Left lung (tissue), 10 donors: ENCODE data around the gene DLGAP1. TPM values are rescaled to one million over a fixed set of nuclear protein-coding genes. Genes with fewer than 3 reads are reported as not detected.

Experiments used
- ATAC-seq: fragments of 200-7000 bp; cut with Tn5 transposase; one replicate; pipeline ENCODE4 v1.9.1; 2020; ENCODE audit warnings: moderate library complexity
- DNase-seq, 4 donors: peaks; one replicate each; pipeline ENCODE4 v3.0.0-alpha.2; 2013 to 2020
- H3K27ac ChIP-seq, 2 donors: fragments of 200-600 bp; sonication (generic) in 1 of 2; one replicate each; pipeline versions ENCODE4 v1.5.0 to v1.8.0; 2020 to 2021
- H3K27me3 ChIP-seq, 2 donors: fragments of 200-600 bp; sonication (generic) in 1 of 2; one replicate each; pipeline versions ENCODE4 v1.5.0 to v1.8.0; 2020 to 2021
- H3K36me3 ChIP-seq, 2 donors: fragments of 200-600 bp; sonication (generic) in 1 of 2; one replicate each; pipeline versions ENCODE4 v1.5.0 to v1.8.0; 2020 to 2021
- H3K4me1 ChIP-seq, 2 donors: fragments of 200-600 bp; one replicate each; pipeline ENCODE4 v1.8.0; 2021
- H3K4me3 ChIP-seq, 2 donors: fragments of 200-600 bp; sonication (generic) in 1 of 2; one replicate each; pipeline versions ENCODE4 v1.5.0 to v1.8.0; 2020 to 2021; ENCODE audit warnings: mild to moderate bottlenecking in 1 of 2
- H3K9me3 ChIP-seq, 2 donors: fragments of 200-600 bp; sonication (generic) in 1 of 2; one replicate each; pipeline versions ENCODE4 v1.5.0 to v1.8.0; 2020 to 2021
- intact Hi-C, 2 donors: fragments of 100-400 bp; cut with DNase I; formaldehyde crosslinking; loops; one replicate each; pipeline versions ENCODE4 v1.11.2 to v1.14.2; 2022
- polyA plus RNA-seq, 6 donors: library from polyadenylated mRNA; unstranded; fragments of 120-200 nt; gene quantifications; one replicate each; pipeline ENCODE4 v1.2.1, GENCODE V29; 2013; ENCODE audit not compliant: insufficient read length in 6 of 6
- total RNA-seq, 2 donors: library from RNA; stranded (reverse); fragmentation: NEBNext Ultra II Directional; extraction: Animal tissue kit (Norgen Biotek cat#: 25700); gene quantifications; one replicate each; pipeline ENCODE4 v1.2.1, GENCODE V29; 2021
- TF ChIP-seq, protein P1 (sequence below), 2 donors: fragments of 200-600 bp; sonication (generic) in 1 of 2; IDR thresholded peaks; one replicate each; pipeline versions ENCODE4 v1.5.0 to v1.8.0; 2021; ENCODE audit warnings: antibody characterized with exemption in 2 of 2
- donor health status: DM: no; HTN: yes; CAD: no.
- donor health status: DM: no; HTN: no; CAD: no.

Gene DLGAP1
- total and polyA plus RNA-seq, 8 donors = 1.6 to 4.0 (median 2.1) TPM

- intact Hi-C loops = loop anchor here in 1 of 2 donors (10.0 kb wide), 2 partner anchors 99 to 169 kb away; no protein-coding TSS in a partner anchor
- peak in 1 of 4 donors; percentile 16 for DNase-seq
Measured at GRCh38 chr18:3874125-3874524, 581.0 kb downstream of the DLGAP1 start.

GRCh38 chr18:3873698-3874097, 581.4 kb downstream of the DLGAP1 start:
- TF ChIP-seq, protein P1, sequence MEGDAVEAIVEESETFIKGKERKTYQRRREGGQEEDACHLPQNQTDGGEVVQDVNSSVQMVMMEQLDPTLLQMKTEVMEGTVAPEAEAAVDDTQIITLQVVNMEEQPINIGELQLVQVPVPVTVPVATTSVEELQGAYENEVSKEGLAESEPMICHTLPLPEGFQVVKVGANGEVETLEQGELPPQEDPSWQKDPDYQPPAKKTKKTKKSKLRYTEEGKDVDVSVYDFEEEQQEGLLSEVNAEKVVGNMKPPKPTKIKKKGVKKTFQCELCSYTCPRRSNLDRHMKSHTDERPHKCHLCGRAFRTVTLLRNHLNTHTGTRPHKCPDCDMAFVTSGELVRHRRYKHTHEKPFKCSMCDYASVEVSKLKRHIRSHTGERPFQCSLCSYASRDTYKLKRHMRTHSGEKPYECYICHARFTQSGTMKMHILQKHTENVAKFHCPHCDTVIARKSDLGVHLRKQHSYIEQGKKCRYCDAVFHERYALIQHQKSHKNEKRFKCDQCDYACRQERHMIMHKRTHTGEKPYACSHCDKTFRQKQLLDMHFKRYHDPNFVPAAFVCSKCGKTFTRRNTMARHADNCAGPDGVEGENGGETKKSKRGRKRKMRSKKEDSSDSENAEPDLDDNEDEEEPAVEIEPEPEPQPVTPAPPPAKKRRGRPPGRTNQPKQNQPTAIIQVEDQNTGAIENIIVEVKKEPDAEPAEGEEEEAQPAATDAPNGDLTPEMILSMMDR (IDR thresholded peaks at IDR 0.05) = no peak
- Histone ChIP-seq H3K27ac (no peak overlapping the region), H3K4me1 (peaks cover 0 to 35% of the 10 kb centered on the region in 2 donors), H3K4me3 (no peak overlapping the region), H3K27me3 (no peaks in the 10 kb centered on the region), H3K9me3 (no peaks in the 10 kb centered on the region), H3K36me3 (no peaks in the 10 kb centered on the region)
- DNase-seq = no peak
- no peak for ATAC-seq
- intact Hi-C loops = loop anchor here in 1 of 2 donors (10.0 kb wide), 2 partner anchors 99 to 169 kb away; no protein-coding TSS in a partner anchor

More at GRCh38 chr18:3874125-3874524, 581.0 kb downstream of the DLGAP1 start:
- ATAC-seq = no peak
- no peaks in the 10 kb centered on the region for H3K9me3 ChIP-seq
- no peaks in the 10 kb centered on the region for H3K27me3 ChIP-seq
- H3K27ac ChIP-seq = no peak overlapping the region
- TF ChIP-seq, protein P1 (IDR thresholded peaks at IDR 0.05) = no peak
- peaks cover 0 to 35% of the 10 kb centered on the region in 2 donors for H3K4me1 ChIP-seq
- H3K36me3 ChIP-seq = no peaks in the 10 kb centered on the region
- H3K4me3 ChIP-seq = no peak overlapping the region

DNA sequence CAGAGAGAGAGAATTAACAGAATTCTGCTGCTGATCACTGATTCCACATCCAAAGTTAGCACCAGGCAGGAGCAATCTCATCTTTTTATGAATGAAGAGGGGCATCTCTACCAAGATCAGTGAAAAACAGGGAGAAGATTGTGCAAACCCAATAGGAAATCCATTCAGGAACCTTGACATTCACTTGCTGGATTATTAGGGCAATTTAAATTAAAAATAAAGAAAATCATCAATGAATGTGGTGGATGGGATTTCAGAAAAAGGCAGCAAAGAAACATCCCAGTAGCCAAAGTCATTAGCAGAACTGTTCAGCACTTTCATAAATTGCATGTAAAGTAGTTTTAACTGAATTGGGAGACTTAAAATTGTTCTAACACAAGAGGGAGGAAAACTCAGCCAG, 581.9 kb downstream of the DLGAP1 start:
- no peaks in the 10 kb centered on the region for H3K36me3 ChIP-seq
- ATAC-seq = no peak
- no peak for DNase-seq
- intact Hi-C loops = loop anchor here in 1 of 2 donors (10.0 kb wide), 2 partner anchors 98 to 168 kb away; no protein-coding TSS in a partner anchor
- TF ChIP-seq, protein P1 (IDR thresholded peaks at IDR 0.05) = no peak
- H3K4me1 ChIP-seq = peaks cover 0 to 31% of the 10 kb centered on the region in 2 donors
- no peaks in the 10 kb centered on the region for H3K9me3 ChIP-seq
- H3K4me3 ChIP-seq = no peak overlapping the region
- no peaks in the 10 kb centered on the region for H3K27me3 ChIP-seq
- H3K27ac ChIP-seq = no peak overlapping the region

DNA sequence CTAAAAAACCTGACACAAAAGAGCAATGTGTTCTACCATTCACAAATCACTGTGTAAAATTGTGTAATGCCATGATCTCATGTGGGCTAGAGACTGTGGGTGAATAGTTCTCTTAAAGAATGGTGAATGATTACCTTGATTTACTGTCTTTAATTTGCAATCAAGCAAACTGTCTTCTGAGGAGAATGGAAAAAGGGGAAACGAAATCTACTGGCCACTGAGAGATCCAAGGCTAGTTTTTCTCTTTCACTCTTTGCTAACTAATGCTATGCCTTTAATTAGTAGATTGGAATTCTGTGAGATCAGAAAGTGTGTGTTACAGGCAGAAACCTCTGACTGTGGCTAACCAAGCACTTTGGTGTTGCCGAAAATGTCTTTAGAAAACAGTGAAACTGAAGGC, 582.5 kb downstream of the DLGAP1 start:
- no peak overlapping the region for H3K27ac ChIP-seq

DNA sequence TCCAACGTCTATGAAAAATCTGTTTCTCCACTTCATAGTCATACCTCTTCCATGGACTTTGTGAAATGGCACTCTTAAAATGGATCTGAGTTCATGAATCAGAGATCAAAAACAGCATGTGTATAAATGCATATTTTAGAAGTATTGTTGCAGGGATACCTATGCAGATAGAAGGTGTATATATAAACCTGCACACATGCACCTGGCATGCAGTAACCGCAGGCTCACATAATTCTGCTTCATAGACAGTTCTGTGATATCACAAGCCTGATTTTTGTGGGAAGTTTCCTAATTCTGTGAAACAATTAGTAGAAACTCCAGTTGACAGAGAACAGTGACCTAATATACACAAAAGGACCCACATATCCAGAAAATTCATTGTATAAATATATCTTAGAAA, 583.4 kb downstream of the DLGAP1 start:
- no peak for ATAC-seq
- intact Hi-C loops = loop anchor here in 1 of 2 donors (10.0 kb wide), 2 partner anchors 97 to 167 kb away; no protein-coding TSS in a partner anchor
- no peaks in the 10 kb centered on the region for H3K9me3 ChIP-seq

More for the DNA sequence above, 582.5 kb downstream of the DLGAP1 start:
- TF ChIP-seq, protein P1 (IDR thresholded peaks at IDR 0.05) = no peak
- intact Hi-C loops = loop anchor here in 1 of 2 donors (10.0 kb wide), 2 partner anchors 98 to 168 kb away; no protein-coding TSS in a partner anchor
- DNase-seq (no peak), ATAC-seq (no peak)
- no peak overlapping the region for H3K4me3 ChIP-seq
- peaks cover 0 to 26% of the 10 kb centered on the region in 2 donors for H3K4me1 ChIP-seq
- H3K9me3 ChIP-seq = no peaks in the 10 kb centered on the region
- no peaks in the 10 kb centered on the region for H3K27me3 ChIP-seq
- H3K36me3 ChIP-seq = no peaks in the 10 kb centered on the region

More for the DNA sequence above, 583.4 kb downstream of the DLGAP1 start:
- no peaks in the 10 kb centered on the region for H3K36me3 ChIP-seq
- no peaks in the 10 kb centered on the region for H3K27me3 ChIP-seq
- no peak for DNase-seq
- no peak overlapping the region for H3K27ac ChIP-seq
- no peak overlapping the region for H3K4me3 ChIP-seq
- peaks cover 0 to 21% of the 10 kb centered on the region in 2 donors for H3K4me1 ChIP-seq
- TF ChIP-seq, protein P1 (IDR thresholded peaks at IDR 0.05) = no peak
